ENCODE results near the gene ICA1.

The ICA1 gene

DNA sequence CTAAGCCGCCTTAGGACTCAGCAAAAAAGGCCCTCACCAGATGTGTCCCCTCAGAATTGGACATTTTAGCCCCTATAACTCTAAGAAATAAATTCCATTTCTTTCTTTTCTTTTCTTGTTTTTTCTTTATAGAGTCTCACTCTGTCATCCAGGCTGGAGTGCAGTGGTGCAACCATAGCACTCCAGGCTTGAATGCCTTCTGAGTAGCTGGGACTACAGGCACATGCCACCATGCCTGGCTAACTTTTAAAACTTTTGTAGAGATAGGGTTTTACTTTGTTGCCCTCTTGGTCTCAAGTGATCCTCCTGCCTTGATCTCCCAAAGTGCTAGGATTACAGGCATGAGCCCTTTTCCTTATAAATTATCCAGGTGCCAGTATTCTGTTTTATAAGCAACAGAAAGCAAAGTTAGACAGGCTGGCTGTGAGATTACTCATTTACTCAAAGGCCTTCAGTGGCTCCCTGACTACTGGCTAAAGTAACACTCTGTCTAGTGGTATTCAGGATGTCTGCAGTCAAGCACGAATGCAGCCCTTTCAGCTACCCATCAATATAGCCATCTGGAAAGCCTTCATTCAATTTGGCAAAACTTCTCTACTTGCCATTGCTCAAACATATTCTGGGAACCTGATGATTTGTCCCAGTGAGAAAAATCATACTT, 128.6 kb downstream of the ICA1 start:
- DNase-seq (ENCODE audit: low read depth, low spot score): peak; percentile 17

DNA sequence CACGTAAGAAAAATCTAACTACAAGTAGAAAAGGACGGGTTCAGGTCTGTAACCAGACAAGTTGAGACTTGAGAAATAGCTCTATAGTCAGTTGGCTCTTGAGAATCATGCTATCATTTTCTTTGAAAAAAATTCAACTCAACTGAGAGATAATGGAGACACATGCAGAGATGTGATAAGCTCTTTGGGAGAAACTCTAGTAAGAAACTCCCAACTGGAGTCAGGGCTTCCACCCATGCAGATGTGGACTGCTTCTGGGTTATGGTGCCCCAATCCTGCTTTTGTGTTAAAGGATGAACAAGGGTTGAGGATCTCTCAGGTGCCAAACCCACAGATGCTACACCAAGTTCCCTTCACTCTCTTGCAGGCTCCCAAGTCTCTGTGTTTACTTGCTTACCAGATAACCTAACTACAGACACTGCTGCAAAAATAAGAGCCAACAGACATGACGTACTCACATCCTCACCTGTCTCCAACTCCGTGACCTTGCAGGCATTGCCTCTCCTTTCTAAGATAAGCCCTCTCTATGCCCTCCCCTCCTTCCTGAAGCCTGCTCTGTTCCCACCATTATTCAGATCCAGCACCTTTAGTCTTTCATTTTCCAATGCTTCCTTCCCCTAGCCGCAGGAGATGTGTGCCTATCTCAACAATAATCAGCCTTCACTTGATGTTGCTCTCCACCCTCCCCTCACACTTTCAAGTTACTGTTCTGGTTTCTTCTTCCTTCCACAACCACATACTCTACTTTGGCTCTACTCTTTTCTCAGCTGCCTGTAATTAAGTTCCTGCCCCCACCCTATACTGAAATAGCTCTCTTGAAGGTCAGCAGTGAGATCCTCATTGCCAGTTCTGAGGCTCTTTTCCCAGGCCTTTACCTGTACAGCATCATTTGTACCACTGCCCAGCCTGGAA, 130.0 kb downstream of the ICA1 start:
- no peak for DNase-seq (ENCODE audit: low read depth, low spot score)

DNA sequence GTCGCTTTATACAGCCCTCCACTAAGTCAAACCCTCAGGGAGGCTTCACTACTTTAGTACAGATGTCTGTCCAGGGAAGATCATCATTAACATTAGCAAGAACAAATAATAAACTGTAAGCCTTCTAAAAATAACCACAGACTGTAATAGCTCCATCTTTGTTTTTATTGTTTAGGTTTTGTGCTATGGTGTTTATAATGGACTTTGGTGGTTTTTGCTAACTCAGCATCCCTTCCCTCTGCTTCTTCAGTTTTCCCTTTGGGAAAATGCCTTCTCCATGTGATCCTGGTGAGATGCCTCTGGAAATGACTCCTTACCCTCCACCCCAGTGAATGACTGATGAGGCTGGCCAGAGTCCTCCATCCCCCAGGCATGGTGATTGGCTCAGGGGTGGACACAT, 131.3 kb downstream of the ICA1 start:
- no peak for DNase-seq (ENCODE audit: low read depth, low spot score)

DNA sequence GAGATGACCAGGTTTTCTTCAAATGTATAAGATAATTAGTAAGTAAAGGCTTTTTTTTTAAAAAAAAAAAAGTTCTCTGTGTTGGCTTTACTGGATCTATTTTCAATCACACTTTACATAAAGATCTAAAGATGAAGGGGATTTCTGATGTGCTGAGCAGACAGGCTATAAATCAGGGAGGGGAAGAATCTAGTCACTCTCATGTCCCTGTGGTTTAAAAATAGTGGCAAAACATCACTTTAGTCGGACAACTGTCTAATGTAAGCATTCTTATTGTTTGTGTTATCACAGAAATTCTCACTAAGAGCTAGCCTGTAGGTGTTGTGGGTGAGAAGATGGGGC, 132.7 kb downstream of the ICA1 start:
- DNase-seq (ENCODE audit: low read depth, low spot score): no peak

DNA sequence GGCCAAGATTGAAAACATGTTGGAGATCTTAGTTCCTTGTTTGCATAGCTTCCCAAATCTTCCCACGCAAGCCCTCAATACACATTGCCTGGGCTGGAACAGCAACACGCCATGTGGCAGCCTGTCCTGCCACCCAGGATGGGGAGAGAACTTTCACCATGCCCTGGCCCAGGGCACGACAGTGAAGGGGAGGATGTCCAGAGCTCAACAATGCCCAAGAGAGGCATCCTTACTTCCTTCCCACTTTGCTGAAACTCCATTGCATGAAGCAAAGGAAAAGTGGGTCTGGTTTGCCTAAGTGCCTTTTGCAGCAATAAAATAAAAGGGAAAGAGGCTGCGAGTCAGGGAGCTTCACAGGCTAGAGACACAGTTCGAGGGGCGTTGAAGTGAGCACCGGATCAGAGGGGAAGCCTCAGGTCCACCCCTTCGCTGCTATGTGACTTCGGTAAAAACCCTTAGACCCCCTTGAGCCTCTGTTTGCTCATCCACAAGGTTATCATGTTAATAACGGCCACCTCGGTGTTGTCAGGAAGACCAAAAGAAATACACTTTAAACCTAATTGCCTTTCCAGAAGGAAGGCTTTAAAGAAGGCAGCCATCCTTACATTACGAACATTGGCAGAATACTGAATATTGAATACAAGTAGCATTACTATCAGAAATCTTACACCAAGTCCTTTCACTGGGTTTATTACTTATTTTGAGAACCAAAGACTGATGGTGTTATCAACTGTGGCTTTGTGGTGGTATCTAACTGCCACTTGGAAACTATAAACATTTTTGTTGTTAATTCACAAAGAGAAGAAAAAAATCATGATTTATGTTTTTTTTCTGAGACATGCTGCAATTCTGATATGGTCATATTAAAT, 133.3 kb downstream of the ICA1 start:
- no peak for DNase-seq (ENCODE audit: low read depth, low spot score)

DNA sequence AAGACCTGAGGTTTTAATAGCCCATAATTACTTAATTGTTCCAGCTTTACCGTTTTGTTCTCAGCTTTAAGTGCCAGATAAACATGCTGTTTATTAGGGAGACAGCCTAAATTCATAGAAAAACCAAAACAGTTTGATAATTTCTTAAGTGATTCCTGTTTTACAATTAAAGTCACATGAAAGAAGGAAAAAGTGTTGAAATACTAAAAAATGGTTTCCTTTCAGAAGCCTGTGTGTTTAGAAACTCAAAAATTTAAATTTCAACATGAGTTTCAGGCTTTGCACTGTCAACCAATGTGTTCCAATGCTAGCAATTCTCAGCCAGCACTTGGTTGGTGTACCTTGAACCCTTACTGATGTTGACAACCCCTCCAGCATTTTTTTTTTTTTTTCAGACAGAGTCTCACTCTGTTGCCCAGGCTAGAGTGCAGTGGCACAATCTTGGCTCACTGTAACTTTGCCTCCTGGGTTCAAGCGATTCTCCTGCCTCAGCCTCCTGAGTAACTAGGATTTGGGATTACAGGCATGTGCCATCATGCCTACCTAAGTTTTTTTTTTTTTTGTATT, 135.3 kb downstream of the ICA1 start:
- no peak for DNase-seq (ENCODE audit: low read depth, low spot score)

DNA sequence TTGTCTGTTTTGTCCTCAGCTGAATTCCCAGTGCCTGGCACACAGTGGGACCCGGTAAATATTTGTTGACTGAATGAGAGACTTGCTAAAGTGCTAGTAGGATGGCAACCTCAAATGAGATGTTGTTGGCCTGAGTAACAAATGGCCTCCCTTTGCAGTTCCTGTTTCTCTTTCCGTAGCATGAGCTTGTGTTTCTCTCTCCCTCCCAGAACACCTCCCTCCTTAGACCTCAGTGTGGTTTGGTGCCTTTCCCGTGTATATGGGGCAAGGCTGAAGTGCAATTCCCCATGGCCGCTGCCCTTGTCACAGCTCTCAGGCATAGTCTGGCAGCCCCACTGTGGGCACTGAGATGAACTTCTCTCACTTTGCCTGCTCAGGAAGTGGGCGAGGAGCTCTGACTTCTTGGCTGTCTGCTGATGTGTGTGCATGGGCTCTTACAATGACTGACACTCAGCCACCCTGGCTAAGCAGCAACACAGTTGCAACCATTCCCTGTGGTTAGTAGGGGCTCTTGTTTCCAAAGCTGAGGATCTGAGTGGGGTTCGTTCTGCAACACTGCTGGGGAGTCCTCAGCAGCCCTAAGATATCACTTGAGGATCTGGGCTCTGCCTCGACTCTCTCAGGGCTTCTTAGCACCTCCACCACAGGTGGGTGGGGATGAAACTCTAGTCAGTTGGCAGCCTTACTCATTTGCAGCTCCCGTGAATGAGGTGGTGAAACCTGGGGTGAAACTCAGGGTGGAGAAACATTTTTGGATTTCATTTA, 136.1 kb downstream of the ICA1 start:
- DNase-seq (ENCODE audit: low read depth, low spot score): no peak

DNA sequence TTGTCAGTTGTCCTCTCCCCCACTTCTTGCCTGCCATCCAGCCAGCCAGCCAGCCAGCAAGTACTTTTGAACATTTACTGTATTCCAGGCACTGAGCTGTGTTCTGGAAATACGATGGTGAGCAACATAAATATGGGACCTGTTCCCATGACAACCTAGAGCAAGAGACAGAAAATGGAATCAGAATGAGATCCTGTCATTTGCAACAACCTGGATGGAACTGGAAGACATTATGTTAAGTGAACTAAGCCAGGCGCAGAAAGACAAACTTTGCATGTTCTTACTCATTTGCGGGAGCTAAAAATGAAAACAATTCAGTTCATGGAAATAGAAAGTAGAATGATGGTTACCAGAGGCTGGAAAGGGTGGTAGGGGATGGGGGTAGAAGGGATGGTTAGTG, 140.7 kb downstream of the ICA1 start:
- no peak for DNase-seq (ENCODE audit: low read depth, low spot score)

DNA sequence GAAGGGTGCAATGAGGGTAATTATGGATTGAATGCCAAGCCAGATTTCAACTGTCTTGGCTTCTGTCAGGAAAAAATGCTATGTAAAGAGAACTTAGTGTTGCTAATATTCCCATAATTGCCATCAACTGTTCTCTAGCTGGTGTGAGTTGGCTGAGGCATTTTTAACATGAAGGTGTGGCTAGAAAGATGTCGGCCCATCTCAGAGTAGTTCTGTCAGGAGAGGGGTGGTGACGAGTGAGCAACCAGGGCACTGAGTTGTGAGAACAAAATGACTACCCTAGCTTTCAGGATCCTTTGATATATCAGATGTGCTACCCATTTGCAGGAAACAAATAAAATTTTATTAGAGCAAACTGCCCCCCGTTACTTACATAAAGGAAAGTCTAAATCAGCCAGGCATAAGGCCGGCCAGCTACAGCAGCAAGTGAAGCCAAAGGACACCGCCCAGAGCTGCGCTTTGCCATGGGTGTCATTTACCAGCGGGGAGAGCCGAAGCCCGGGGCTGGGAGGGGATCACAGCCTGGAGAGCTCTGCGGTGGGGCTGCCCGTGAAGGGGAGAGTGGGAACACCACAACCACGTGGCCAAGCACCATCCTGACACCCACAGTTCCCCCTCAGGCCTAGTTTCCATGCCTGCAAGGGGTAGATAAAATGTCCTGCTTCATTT, 141.4 kb downstream of the ICA1 start:
- no peak for DNase-seq (ENCODE audit: low read depth, low spot score)

DNA sequence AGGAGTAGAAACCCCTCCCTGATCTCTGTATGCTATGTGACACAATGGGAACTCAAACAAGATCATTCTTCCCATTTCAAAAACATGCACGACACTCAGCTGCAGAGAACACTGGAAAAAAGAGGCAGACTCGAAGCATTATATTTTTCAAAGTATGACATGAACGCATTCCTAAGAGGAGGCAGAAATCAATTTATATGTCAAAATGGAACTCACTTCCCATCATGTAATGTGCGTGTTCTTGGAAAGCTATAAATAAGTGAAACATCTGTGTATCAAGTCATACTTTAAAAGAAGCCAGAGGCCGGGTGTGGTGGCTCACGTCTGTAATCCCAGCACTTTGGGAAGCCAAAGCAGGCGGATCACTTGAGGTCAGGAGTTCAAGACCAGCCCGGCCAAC, 142.7 kb downstream of the ICA1 start:
- DNase-seq (ENCODE audit: low read depth, low spot score): no peak

DNA sequence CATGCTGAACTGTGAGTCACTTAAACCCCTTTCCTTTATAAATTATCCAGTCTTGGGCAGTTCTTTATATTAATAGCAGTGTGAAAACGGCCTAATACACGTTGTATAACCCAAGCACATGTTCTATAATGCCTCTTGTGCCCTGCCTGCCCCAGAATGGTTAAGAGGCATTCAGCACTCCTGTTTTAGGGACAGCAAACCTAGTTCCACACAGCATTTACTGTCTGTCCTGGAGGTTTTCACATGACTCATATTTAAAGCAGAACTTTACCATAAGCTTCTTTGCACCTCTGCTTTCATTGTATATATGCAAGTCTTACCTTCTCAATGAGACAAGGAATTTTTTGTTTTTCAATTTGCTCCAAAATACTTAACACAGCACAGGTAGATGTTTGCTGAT, 144.8 kb downstream of the ICA1 start:
- DNase-seq (ENCODE audit: low read depth, low spot score): no peak

DNA sequence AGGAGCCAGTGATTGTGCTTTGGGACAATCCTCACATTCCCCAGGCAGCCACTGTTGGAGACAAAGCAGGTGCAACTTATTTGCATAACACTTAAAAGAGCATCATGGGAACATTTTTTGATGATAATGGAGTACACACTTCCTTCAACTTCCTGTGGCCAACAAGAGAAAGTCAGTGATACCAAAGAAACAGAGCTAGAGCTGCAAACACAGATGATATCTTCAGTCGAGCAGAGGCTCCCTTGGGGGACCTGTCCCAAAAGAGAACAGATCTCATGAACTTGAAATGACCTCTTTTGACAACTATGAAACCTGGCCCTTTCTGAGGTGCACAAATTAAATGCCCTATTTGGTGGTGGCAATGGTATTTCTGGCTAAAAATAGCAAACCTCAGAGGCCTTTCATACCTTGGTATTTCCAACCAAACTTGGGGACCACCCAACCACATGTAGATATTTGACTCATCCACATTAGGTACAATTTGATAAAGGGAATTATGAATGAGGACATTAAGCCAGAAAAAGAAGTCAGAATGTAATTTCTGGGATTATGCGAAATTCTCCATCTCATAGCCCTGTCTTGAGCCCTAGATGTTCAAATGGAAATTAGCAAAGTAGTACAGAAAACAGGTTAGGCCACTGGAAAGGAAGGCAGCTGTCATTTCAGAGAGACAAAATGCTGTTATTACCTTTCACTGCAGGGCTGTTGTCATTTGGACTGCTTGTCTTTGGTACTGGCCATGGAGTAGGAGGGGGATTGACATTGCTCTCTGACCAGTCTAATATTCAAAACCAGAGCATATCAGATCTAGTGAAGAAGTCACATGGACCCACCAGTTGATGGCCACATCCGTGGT, 146.2 kb downstream of the ICA1 start:
- DNase-seq (ENCODE audit: low read depth, low spot score): no peak

DNA sequence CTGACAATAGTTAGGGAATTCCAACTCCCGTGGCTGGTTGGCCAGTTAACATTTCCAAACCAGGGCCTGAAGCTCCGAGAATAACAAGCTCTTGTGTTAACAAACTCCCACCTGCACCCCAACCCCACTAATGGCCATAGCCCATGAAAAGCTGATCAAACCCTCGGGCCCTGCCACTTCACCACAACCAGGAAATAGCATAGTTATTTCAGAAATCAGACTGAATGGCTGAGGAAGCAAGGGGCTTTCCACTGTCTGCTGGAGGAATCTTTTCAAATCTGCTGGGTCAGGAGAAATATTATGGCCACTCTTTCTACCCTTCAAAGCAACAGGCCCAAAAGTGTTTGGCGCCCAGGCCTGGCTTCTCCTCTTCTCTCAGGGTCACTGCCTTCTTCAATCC, 147.8 kb downstream of the ICA1 start:
- DNase-seq (ENCODE audit: low read depth, low spot score): no peak

DNA sequence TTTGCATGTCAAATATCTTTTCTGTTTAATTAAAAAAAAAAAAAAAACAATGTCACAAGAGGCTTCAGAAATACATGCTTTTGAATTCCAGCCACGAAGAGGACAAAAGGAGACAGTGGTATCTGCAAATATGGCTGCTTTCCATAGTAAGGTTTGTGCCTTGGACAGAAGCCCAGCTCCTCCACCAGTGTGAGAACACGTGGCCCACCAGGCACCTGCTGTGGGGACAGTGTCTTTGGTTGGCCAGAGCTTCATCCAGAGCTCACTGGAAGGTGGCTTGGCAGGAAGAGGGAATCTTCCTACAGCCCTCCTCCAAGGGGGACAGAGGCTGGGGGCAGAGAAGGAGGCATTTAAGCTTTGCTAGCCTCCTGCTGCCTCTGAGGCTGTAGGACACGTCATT, 148.8 kb downstream of the ICA1 start:
- no peak for DNase-seq (ENCODE audit: low read depth, low spot score)

DNA sequence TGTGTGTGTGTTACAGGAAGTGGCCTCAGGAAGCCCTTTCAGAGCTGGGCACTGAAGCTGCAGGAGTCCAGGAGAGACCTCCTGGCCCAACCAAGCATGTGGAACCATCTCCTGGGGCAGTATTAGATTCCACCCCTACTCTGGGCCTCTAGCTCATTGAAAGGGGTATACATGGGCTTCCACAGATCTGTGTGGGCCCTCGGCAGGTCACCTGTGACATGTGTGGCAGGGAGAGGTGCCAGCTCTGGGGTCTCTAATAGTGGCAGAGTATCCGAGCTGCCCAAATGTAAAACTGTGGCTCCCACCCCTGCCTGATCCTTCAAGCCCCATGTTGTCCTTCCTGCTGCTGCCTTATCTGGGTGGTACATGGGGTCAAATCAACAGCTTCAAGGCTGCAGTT, 149.3 kb downstream of the ICA1 start:
- no peak for DNase-seq (ENCODE audit: low read depth, low spot score)

DNA sequence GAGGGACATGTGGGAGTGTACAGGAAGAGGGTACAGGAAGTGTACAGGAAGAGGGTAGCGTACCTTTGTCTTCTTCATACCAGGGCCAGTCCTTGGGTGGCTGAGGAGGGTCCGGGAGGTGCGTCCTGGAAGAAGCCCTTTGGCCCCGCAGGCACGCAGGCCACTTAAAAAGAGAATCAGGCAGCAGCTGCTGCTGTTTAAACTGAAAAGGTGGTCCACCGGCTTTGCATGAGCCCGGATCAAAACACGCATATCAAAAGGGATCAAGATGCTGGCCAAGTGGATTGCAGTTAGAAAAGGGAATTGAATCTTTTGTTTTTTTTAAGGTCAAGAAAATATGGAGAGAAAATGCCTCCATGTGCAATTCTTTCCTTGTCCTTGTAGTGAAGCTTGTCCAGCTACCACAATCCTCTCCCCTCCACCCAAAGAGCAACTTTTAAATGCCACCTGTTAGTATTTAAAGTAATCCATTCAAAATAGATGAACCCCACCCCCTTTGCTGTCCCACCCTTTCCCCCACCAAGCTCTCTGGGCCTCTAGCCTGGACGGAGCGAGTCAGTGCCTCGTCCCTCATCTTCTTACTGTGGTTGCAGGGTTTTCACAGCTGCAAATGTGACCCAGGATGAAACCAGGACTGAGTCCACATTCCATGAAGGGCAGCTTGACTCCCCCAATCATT, 150.5 kb downstream of the ICA1 start:
- DNase-seq (ENCODE audit: low read depth, low spot score): no peak

DNA sequence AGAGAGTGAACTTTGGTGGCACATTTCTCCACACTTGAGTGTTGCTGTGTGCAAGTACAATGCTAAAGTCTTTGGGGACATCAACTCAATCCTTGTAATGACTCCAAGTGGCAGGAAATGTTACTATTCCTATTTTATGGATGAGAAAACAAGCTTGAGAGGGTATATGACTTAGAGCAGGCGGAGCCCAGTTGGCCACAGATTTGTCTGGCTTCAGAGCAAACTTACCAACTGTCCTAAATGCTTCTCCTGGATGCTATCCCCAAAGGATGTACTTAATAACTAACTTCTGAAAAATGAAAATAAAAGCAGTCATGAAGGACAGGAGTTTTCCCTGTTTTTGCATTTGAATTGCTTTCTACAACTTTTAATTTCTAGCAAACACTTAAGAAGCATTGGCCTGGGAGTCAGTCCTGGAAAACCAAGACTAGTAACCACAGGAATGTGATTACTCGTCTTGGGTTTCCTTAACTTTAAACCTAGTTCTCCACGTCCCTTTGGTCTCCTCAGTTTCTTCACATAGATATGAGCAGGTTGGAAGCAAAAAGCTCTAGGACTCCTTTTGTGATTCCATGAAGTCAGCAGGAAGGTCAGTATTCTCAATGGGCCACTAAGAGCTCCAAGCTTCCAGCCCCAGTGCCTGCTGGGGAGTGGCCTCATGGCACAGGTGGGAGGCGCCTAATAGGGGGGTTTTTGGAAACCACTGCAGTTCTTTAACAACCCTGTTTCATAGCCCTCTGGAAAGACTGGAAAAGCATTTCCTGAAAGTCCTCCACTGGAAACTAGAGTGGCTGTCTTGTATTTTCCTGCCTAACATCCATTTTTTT, 152.6 kb downstream of the ICA1 start:
- DNase-seq (ENCODE audit: low read depth, low spot score): peak; percentile 73

DNA sequence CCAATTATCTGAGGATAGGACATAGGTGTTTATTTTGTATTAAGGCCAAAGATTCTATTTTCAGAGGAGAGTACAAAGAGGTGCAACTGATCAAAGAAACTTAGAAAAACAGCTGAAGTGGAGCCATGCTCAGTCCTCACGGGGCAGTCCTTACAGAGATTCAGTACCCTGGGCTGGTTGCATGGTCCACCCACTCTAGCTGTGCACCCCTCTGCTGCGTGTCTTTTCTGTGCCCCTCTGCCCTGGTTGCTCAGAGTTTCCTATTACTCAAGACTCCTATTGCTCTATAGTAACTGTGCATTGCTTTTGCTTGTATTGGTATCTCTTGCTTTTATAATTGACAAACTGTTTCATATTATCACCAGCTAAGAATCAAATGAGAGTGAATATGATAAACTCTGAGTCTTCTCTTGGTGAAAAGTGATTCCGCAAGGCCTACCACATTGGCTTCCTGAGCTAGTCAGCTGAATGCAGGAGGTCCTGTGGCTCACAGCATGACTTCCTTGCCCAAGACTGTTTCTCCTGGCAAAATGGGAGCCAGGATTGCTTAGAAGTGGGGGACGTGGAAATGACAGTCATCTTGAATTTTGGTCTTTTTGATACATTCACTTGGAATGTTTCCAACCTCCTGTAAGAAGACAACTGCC, 156.4 kb downstream of the ICA1 start:
- DNase-seq (ENCODE audit: low read depth, low spot score): no peak

All from astrocyte of the hippocampus (primary cell).